ENCODE measurements around the gene TRAPPC10.

The TRAPPC10 gene

DNA sequence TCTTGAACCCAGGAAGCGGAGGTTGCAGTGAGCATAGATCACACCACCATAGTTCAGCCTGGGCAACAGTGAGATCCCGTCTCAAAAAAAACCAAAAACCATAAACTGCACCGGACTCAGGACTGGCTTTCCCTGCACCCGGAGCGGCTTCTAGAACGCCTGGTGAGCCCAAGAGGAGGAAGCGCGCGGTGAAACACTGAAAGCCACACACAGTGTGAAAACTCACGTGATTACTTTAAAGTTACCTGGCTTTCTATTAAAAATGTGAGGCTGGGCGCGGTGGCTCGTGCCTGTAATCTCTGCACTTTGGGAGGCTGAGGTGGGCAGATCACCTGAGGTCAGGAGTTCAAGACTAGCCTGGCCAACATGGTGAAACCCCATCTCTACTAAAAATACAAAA lies 7.0 kb upstream of the TRAPPC10 start:
- no peak for DNase-seq (ENCODE audit: low spot score)

DNA sequence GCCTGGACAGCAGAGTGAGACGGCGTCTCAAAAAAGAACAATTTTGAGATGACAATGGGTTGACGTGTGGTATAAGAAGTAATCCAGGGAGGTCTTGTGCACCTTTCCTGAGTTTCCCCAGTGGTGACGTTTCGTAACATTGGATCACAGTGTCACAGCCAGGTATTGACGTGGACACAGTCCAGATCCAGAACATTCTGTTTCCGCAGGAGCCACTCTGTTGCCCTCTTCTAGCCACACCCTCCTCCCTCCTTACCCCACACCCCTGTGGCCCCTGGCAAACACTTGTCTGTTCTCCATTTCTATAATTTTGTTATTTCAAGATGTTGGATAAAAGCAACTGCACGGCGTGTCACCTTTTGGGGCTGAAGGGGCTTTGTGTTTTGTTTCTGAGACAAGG lies 6.5 kb upstream of the TRAPPC10 start:
- no peak for DNase-seq (ENCODE audit: low spot score)

DNA sequence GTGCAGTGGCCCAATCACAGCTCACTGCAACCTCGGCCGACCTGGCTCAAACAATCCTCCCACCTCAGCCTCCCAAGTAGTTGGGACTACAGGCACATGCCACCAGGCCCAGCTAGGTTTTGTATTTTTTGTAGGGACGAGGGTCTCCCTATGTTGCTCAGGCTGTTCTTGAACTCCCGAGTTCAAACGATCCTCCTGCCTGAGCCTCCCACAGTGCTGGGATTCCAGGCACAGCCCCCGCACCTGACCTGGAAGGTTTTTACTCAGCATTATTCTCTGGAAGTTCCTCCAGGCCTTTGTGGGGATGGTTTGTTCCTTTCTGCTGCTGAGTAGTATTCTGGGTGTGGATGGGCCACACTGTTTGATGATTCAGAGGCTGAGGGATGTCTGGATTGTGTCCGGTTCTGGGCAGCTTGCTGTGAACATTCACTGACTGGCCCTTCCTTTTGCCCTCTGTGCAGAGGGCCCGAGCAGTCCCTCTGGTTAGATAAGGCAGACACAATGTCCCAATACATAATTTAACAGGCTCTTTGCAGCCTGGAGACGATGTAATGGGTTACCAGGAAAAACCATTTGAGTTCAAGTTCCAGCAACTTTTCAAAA lies 6.0 kb upstream of the TRAPPC10 start:
- DNase-seq (ENCODE audit: low spot score): no peak

DNA sequence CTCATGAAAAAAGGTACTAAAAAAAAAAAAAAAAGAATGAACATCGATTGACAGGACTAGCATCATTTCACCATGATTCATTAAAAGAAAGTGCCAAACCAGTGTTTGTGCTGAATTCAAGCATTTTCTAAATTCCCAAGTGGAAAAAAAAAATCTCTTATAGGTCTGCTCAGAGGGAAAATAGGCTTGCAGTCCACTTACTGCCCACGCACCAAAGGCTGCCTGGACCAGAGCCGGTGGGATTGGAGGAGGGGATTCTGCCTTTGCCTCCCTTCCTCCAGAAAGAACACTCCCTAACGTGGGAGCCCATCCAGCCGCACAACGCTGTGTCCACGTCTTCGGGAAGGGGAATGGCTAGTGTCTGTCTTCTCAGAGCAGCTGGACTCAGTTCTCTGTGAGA lies 5.5 kb upstream of the TRAPPC10 start:
- no peak for DNase-seq (ENCODE audit: low spot score)

DNA sequence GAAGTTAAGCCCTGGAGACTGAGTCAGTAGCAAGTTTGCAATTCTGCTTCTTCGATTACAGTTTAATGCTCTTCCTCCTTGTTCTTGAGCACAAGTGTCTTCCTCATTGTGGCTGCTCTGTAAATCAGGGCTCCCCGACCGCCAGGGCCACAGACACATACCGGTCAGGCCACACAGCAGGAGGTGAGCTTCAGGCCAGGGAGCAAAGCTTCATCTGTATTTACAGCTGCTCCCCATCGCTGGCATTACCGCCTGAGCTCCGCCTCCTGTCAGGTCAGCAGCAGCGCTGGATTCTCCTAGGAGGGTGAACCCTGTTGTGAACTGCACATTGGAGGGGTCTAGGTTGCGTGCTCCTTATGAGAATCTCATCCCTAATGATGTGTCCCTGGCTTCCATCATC lies 1.7 kb upstream of the TRAPPC10 start:
- no peak for DNase-seq (ENCODE audit: low spot score)

DNA sequence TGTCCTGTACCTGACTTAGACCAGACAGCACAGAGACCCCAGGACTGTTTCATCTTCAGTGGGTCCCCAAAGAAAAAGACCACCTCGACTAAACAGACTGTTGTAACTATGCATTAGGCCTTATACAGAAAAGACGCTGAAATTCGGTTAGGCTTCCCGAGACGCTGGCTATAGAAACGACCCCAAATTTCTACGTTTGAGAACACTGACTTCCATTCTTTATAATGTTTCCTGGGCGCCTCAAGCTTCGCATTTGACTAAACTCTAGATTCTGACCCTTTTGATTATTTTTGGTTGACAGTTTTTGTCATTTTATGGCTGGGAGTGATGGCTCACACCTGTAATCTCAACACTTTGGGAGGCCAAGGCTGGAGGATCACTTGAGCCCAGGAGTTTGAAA lies 986 bp upstream of the TRAPPC10 start:
- DNase-seq (ENCODE audit: low spot score): no peak

DNA sequence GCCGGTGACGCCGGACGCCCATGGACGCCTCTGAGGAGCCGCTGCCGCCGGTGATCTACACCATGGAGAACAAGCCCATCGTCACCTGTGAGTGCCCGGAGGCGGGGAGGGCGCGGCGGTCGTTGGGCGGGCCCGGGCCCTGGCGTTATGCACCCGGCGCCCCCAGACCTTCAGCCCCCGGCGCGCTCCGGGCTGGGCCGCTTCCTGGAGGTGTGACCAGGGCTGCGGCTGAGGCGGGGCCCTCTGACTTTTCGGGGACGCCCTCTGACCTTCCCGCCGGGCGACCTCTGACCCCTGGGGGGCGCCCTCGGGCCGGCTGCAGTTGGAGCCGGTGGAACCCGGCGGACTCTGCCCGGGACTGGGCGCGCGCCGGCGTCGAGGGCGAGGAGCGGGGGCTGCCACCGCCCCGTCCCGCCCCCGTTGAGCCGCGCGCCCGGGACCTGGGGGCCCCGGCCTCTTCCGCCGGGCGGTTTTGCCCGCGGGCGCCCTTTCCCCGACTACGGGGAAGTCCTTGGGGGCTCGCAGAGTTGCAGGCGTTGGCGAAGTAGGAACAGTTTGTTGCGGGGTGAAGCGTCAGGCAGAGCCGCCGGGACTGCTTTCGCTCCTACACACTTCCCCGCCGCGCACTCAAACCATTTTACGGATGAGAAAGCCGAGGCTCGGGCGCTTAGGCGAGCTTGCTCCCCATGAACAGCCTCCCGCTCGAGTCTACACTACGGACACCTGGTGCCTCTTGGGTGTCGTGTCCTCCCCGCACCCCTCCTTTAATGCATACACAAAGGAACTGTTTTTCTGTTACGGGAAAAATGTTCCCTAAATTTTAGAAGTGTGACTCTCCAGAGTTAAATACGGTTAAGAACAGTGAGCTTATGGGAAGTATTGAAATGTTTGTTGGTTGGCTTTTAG lies 618 bp downstream of the TRAPPC10 start:
- DNase-seq (ENCODE audit: low spot score): peak; percentile 93

DNA sequence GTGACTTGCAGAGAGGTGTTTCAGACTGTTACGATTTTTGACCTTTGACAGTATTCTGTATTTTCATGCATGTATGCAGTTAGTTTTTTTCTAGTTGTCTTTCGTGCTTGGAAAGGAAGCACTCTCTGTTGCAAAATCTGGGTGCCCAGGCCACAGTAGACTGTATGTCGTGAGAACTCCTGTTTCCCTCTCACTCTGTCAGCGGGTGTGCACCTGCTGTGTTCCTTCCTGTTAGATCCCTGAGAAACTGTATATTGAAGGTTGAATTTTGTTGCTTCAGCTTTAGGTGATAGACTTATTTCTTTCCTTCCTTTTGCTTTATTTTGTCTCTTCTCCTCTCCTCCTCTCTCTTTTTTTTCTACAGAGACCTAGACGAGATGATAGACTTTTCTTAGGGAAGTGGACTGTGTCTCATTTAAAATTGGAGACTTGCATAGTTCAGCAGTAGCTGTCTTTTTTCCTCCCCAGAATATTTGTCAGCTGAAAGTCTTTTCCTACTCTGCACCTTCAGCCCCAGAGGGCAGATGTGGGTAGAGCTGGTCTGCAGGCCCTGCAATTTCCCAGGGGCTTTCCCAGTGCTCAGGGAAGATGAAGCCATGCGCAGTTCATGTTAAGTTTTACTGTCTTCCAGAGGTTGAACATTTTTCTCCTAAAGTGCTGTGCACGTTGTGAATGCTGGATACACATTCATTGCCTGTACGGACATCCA lies 1.4 kb downstream of the TRAPPC10 start:
- DNase-seq (ENCODE audit: low spot score): no peak

DNA sequence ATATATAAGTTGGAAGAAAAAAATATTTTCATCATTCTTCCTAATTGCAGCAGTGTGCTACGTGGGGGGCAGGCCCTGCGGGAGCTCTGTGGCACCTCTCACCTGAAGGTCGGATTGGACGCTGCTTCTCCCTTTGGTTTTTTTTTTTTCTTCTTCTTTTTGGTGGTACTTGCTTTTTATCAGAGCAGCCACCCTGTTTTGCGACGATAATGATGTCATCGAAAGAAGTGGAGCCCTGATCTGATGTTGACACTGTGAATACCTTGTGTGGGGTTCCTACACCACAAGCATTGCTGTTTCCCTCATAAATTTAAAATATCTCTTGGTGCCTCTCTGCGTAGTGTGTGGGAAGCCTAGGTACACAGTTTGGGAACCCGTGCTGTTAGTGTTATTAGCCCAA lies 5.5 kb downstream of the TRAPPC10 start:
- DNase-seq (ENCODE audit: low spot score): no peak

DNA sequence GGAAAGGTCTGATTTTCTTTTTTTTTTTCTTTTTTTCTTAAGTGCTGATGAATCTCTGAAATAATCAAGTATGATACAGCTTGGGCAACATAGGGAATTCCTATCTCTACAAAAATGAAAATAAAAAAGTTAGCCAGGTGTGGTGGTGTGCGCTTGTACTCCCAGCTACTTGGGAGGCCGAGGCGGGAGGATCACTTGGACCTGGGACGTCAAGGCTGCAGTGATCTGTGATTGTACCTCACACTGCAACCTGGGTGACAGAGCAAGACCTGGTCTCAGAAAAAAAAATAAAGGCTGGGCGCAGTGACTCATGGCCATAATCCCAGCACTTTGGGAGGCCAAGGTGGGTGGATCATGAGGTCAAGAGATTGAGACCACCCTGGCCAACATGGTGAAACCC lies 6.0 kb downstream of the TRAPPC10 start:
- no peak for DNase-seq (ENCODE audit: low spot score)

DNA sequence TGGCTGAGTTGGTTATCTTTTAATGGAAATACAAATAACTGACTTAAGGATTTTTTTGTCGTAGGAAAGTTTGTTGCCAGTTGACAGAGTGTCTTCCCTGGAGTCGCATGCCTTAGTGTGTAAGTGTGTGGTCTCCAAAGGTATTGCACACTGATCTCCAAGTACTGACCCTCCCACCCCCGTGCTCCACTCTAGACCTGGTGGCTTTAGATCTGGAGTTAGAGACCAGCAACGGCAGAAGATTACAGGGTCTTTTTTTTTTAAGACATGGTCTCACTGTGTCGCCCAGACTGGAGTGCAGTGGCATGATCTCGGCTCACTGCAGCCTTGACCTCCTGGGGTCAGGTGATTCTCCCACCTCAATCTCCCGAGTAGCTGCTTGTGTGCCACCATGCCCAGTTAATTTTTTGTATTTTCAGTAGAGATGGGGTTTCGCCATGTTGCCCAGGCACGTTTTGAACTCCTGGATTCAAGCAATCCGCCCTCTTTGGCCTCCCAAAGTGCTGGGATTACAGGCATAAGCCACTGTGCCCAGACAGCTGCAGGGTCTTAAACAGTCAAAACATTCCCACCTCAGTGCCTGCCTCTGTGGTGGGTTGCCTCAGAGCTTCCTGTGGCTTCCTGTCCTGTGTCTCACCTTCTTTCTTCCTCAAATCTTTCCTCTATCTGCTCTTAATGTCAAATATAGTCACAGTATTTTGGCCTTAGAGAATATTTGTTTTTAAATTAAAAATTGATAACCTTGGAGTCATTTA lies 6.9 kb downstream of the TRAPPC10 start:
- DNase-seq (ENCODE audit: low spot score): no peak

DNA sequence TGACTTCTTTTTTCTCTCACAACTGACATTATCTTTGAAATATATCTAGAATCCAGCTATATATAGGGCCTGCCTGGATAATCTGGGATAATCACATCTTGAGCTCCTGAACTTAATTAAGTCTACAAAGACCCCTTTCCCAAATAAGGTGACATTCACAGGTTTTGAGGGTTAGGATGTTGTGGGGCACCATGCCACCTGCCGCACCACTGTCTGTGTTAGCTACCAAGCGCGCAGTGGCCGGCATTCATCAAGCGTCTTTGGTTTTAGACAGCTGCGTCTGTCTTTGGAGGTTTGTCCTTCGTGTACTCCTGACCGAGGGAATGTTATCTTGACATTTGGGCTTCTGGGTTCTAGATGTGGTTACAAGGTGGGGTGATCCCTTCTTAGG lies 7.5 kb downstream of the TRAPPC10 start:
- no peak for DNase-seq (ENCODE audit: low spot score)

DNA sequence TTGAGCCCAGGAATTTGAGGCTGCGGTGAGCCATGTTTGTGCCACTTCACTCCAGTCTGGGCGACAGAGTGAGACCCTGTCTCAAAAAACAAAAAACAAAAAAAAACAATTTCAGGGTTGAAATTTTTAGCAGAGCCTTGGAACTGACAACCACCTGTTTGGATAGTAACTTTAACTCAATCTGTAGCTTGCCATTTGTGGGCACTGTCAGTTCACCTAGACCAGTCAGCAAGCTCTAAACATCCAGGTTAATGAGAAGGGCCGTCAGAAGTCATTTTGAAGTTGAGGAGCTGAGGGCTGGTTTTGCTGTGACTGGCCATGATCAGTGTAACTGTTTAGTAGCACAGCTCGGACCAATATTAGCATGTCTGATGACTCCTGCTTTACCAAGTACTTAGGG lies 8.4 kb downstream of the TRAPPC10 start:
- DNase-seq (ENCODE audit: low spot score): no peak

DNA sequence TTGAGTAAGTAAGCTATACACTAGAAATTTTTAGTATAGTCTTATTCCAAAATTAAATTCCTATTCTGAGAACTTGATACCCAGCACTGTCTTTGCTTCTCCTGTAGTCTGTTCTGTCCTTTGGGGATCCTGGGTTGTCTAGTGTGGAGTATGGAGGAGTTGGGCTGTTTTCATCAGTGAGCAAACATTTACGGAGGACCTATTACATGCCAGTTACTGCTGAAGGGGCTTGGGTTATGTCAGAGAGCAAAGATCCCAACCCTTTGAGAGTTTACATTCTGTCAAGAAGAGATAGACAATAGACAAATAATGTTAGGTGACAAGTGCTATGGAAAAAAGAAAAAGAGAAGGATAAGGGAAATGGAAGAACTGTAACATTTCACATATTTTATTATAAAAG lies 9.0 kb downstream of the TRAPPC10 start:
- no peak for DNase-seq (ENCODE audit: low spot score)

DNA sequence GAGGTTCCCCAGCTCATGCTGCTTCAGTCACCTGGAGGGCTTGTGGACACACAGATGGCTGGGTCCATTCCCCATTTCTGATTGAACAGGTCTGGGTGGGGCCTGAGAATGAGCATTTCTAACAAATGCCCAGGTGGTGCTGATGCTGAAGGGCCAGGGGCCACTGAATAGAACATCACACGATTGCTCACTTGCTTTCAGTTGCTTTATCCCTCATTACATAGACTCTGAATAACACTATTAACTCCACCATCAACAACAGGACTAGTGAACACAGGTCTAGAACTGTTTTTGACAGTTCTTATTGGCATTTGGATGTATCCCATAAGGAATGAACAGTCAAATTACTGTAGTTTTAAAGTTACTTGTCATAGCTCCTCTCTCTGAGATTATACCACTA lies 12.1 kb downstream of the TRAPPC10 start:
- no peak for DNase-seq (ENCODE audit: low spot score)

DNA sequence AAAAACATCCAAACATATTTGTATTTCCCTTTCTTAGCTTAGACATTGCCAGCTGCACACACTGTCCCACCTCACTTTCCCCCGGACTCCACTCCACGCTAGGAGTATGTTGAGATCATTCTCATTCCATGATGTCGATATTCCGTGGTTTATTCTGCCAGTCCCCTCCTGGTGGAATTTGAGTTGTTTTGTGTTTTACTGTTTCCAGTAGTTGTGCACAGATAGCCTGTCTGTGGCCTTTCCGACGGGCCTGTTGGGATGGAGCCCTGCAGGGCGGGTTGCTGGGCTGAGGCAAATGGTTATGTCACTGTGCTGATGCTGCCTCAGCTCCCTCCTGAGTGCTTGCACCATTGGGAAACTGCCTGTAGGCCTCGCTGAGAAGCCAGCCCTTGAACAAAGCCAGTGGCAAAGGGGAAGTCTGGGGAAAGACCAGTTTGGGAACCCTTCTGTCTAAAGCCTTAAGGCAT lies 12.8 kb downstream of the TRAPPC10 start:
- no peak for DNase-seq (ENCODE audit: low spot score)

DNA sequence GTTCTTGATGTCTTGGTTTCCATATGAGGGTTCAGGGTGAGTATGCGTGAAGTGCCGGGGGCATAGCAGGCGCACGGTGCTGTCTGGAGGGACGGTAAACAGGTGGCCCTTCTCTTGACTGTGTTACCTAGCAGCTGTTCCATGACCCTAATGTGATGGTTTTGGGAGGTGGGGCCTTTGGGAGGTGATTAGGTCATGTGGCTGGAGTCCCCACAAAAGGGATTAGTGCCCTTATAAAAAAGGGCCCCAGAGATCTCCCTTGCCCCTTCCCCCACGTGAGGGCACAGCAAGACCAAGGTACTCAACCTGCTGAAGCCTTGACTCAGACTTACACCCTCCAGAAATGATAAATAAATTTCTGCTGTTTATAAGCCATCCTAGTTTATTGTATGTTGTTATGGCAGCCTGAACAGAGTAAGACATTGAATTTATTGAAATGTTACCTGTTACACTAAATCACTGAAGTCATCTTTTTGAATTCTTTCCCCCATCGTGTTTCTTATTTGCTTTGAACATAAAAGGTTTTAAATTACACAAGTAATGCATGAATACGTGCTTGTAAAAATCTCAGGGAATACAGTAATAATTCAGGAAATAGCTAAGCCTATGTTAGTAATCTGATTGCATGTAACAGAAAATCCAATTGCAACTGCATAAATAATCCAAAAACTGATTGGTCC lies 15.6 kb downstream of the TRAPPC10 start:
- no peak for DNase-seq (ENCODE audit: low spot score)

DNA sequence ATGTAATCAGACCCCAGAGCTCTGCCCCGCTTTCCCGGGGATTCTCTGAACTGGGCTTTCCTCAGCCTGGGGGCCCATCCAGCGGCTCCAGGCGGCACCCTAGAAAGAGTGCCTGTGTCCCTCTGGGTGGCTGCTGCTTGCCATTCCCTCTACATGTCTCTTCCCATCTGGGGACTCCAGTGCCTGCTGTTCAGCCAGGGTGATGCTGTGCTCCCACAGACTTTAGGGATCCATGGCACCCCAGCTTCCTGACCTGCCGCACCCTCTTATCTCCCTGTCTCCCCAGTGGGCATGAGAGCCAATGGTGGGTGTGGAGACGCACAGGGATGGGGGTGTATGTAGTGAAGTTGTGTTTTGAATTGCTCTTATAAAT lies 16.2 kb downstream of the TRAPPC10 start:
- no peak for DNase-seq (ENCODE audit: low spot score)

DNA sequence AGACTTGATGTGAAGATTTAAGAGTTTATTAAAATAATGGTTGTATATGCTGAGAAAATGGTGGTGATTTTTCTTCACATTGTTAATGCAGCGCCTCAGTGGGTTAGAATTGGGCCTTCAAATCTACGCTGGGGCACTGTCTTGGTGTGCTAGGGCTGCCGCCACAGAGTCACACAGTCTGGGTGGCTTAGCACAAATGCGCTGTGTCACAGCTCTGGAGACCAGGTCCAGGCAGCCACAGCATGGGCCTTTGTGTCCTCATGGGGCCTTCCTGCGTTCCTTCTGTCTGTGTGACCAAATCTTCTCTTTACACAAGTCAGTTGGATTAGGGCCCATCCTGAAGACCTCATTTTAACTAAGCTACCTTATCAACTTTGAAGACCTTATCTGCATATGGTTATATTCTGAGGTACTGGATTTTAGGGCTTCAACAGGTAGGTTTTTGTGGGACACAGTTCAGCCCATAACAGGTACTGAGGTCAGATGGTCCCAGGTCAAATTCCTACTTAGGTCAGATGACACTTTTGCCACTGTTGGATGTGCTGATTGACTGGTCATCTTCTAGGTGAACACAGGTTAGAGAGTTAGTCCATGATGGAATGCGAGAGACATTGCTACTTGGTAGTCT lies 17.5 kb downstream of the TRAPPC10 start:
- DNase-seq (ENCODE audit: low spot score): no peak

DNA sequence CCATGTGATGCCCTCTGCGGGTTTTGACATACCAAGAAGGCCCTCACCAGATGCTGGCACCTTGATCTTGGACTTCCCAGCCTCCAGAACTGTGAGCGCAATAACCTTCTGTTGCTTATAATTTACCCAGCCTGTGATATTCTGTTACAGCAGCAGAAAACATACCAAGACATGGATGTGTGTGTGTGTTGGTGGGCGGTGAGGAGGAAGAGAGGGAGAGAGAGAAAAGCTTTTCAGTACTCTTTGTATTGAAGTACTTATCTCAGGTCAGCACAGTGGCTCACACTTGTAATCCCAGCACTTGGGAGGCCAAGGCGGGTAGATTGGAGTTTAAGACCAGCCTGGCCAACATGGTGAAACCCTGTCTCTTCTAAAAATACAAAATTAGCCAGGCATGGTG lies 23.1 kb downstream of the TRAPPC10 start:
- DNase-seq (ENCODE audit: low spot score): no peak

DNA sequence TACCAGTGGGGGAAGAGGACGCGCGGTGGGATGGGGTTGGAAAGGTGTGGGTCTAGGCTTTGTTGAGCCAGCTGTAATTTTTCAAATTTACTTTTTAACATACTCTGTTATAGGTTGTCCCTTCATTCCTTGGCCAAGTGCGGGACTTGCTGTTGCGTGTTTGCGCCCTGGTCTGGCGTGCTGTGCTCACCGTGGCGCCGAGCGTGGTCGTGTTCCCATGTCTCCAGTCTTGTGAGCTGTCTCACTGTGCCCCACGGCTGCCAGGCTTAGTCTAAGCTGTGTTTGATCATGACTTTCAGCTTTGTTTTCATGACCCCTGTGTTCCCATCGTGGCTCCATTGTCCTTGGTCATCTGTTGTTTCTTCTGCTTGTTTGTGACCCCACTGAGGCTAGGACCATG lies 26.0 kb downstream of the TRAPPC10 start:
- no peak for DNase-seq (ENCODE audit: low spot score)
